GM18861 (cell line): ENCODE results near the gene PRDM15.
A peak's percentile ranks its signal among the peaks of the same experiment; 100 is the strongest.

Experiments used
- ATAC-seq: cut with Tn5 transposase; IDR thresholded peaks from one replicate; pipeline ENCODE4 v1.9.1; 2021; ENCODE audit not compliant: unreplicated experiment

The PRDM15 gene

GRCh38 chr21:41766883-41767605 lies 112.1 kb downstream of the PRDM15 start, which contains the start of gene RIPK4:
Gene RIPK4, minus strand, starts transcription at chr21:41767052. Its CDS starts 11 bp downstream, at chr21:41767041.
- ATAC-seq = peak; percentile 33

- no peak for ATAC-seq
Measured at GRCh38 chr21:41765973-41766882, 112.9 kb downstream of the PRDM15 start.

DNA sequence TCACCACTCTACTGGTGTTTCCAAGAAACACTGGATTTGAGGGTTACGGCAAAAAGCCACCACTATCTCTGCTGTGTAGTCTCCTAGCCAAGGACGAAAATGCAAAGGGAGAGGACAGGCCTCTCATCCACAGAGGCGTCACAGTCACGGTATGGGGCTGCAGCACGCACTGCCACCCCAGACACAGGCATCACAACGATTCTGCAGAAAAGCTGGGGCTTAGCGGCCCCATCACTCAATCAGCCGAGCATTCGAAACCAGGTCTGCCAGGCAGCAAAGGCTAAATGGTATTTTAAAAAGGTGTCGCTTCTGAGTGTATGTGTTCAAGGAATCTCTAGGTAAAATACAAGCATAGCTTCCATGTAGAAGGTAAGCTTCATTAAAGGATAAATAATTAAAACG lies 113.7 kb downstream of the PRDM15 start:
- ATAC-seq = no peak

GRCh38 chr21:41764558-41765419 lies 114.4 kb downstream of the PRDM15 start:
- no peak for ATAC-seq

DNA sequence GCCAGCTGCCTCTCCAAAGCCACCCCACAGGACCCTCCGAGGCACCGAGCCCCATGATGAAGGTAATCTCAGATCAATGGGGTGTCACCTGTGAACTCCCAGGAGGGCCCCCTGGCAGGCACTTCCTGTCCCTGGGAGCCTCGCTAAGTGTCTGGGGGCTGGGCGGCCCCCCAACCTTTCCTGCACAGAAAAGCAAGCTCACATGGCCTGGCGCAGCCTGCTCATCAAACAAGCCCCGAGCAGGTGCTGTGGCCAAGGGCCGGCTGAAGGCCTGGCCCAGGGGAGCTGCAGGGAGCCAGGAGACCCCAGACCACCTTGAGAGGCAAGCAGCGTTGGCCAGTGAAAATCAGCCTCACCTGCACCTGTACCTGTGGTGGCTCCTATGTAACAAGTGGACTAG lies 115.1 kb downstream of the PRDM15 start:
- no peak for ATAC-seq

DNA sequence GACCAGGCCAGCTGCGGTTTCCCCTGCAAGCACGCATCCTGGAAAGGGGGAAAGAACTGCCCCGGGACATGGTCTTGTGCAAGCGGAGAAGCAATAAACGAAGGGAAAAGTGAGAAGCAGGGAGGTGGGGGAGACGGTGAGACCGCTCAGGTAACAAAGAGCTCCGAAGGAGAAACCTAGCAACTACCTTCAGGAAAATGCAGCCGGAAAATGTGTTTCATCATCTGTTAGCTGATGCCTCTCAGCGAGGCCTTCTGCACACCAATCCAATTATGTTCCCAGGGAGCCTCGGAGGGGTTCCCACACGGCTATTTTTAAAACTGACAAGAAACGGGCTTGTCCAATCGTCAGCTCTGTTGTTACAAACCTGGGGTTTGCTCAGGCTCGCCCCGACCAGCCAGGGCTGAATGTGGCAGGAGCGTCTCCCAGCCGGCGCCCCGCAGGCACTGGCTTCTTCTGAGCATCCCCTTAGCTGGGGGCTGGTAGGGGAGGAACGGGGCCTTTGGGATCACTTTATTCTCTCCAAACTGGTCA lies 115.7 kb downstream of the PRDM15 start:
- no peak for ATAC-seq

GRCh38 chr21:41762753-41763152 lies 116.4 kb downstream of the PRDM15 start:
- ATAC-seq = no peak

DNA sequence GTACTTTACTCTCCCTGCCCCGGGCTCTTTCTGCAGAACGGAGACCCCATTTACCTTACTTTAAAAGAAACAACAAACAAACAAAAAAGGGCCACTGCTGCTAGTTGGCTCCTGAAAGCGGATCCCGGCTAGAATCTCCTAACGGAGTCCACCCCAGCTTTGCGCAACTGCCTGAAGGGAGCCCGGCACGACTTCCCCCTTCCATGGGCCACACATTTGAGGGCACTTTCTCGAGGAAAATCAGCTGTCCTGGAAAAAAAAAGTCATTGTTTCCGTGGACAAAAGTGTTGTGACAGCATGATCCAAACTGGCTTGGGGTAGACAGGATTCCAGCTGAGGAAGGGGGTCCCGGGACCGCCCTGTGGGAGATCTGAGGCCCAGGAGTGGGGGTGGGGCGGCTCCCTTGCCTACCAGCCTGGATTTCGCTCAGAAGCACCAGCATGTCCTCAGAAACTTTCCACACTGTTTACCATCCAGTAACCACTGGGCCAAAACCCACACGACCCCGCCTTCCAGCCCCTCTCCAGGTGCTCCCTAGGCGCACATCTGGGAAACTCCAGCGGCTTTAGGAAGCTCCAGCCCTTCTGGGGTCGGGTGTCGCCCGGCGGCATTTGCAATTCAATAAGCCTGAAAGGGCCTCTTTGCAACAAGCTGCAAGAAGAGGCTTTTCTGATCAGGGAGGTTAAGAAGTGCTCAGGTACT lies 117.1 kb downstream of the PRDM15 start:
- no peak for ATAC-seq

GRCh38 chr21:41761211-41761933 lies 117.8 kb downstream of the PRDM15 start:
- ATAC-seq = no peak

DNA sequence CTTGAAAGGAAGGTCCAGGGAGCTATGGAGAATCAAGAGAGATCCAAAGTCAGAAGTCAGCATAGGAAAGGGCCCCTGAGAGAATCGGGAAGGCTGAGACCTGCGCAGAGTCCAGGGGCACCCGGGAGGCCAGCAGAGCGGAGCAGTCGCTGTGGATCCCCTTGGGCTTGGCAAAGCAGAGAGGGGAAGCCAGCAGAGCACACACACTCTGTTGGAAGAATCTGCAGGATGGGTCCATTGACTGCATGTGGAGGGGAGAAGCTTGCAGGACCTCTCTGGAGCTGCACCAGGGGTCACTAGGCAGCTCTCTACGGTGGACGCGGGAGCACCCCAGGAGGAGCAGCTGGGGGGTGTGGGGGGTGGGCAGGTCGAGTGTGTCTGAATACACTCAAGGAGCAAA lies 118.7 kb downstream of the PRDM15 start:
- ATAC-seq = no peak

DNA sequence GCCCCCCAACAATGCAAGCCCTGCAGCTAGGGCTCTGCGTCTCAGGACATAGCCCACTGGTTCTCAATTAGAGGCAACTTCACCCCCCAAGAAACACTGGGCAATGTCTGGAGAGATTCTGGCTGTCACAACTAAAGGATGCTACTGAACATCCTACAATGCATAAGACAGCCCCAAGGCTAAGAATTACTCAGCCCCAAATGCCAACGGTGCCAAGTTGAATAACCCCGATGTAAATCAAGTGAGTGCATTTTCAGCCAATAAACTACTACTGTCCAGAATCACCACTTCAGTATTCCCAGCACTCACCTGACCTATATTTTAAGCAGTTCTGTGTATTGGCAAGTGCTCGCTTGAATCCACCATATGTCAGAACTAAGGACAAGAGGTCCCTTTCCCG lies 119.2 kb downstream of the PRDM15 start:
- no peak for ATAC-seq

GRCh38 chr21:41759214-41759840 lies 119.8 kb downstream of the PRDM15 start:
- no peak for ATAC-seq

GRCh38 chr21:41758550-41758949 lies 120.6 kb downstream of the PRDM15 start:
- no peak for ATAC-seq

DNA sequence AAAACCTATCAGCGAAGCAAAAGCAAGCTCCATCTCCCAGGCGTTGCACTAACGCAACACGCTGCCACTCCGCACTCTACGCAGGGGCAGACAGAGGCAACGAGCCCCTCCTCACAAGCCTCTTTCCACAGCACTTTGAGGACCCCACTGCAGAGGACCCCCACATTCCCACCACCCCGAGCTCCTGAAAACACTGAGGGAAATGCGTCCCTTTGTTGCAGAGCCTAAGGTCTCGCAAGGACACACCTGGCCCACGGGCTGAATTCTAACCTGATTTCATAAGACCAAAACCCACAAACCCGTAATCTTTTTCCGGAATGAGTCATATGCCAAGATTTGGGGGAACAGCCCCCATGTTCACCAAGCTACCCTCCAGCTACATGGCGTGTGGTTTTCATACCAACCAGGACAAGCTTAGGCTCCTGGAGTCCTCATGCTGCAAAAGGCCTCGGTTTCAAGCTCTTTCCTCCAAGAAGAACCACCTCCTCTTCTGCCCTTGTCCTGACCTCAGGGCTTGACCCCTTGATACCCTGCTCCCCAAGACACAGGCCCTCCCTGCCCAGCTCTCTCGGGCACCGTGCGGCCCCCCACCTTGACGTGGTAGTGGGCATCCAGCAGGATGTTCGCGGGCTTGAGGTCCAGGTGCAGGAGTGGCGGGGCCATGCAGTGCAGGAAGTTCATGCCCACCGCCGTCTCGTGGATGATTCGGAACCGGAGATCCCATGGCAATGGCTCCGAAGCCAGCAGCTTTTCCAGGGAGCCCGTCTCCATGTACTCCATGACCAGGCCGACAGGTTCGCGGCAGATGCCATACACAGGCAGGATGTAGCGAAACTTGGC lies 123.0 kb downstream of the PRDM15 start:
- no peak for ATAC-seq

GRCh38 chr21:41755258-41755933 lies 123.7 kb downstream of the PRDM15 start:
- ATAC-seq = no peak

DNA sequence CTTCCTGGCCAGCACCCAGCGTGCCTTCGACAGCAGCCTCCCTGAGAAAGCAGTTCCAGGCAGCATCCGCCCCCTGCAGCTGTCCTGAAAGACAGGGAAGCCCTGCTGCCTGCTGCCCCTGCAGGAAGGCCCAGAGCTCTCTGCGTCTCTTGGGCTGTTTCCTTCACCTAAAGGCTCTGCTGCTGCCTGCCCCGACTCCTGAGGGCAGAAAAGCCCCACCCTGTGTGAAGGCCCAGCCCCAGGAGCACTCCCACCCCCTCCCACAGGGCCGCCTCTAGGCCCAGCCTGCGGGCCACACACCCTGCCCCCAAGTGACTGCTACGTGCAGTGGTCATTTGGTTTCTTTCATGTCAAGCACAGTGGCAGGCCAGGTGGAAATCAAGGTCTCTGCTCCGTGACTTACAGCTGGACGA lies 124.7 kb downstream of the PRDM15 start:
- no peak for ATAC-seq

DNA sequence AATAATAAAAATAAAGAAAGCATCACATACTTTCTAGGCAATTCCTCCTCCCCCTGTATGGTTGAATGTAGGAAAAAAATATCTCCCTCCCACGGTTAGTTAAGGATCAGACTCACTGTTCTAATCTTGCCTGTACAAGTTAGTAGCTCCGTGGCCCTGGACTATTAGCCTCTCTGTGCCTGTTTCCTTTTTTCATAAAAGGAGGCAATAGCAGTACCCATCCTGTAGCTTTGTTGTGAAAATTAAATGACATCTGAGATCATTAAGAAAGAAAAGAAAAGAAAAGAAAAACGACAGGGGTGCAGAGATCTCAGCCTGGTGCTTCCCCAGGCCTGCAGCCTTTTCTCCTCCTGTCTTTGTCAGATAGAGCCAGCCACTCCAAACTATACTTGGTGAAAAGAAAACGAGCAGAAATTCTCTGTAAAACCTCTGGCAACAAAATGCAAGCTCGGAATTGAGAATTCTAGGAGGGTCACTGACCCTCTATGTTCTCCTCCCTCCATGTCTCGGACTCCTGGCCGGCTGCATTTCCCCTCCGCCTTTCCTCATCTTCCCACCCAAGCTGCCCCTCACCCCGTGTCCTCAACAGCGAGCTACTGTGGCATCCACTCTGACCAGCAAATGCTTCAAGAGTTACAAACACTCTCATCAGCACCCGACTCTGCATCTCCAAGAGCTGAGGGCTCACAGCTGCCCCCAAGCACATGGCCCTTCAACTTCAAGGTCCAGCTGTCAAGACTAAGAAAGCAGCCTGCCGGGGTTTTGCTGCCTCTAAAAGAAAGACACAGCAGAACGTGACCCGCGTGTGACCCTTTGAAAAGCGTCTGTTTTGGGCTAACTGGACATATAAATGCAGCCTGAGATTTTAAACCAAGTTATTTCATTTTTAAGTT lies 125.9 kb downstream of the PRDM15 start:
- no peak for ATAC-seq
